Erythroblast (primary cell): ENCODE measurements around the gene BRD1.

Source experiments
- GATA1 ChIP-seq: IDR thresholded peaks from 2 replicates; pipeline ENCODE4 v1.6.1; 2011; ENCODE audit warnings: low read depth, mild to moderate bottlenecking, control low read depth, low read length, moderate library complexity
- POLR2A ChIP-seq: IDR thresholded peaks from 2 replicates; pipeline ENCODE4 v1.6.1; 2011; ENCODE audit warnings: mild to moderate bottlenecking, low read length

- no peak for TF ChIP-seq POLR2A
- no peak for TF ChIP-seq GATA1
Measured at GRCh38 chr22:49792107-49792506, 35.6 kb downstream of the BRD1 start.
